Activated naive CD4-positive, alpha-beta T cell treated with anti-CD3 and anti-CD28 coated beads for 36 hours (primary cell): ENCODE results near the gene APBA2. TPM values are rescaled to one million over a fixed set of nuclear protein-coding genes. Genes with fewer than 3 reads are reported as not detected.

ENCODE experiments used
- CTCF ChIA-PET: fragments of 350-600 bp; sonication (Branson Sonifier 250); formaldehyde crosslinking; loops from one replicate; lab custom pipeline; 2021; ENCODE audit warnings: antibody characterized with exemption; lab: Charles Lee
- DNase-seq: peaks from one replicate; pipeline ENCODE4 v3.0.0-alpha.2; 2020
- H3K27ac Mint-ChIP-seq: one replicate; pipeline ENCODE4 v1.8.0; 2021; ENCODE audit warnings: mild to moderate bottlenecking, mixed read lengths
- H3K27me3 Mint-ChIP-seq: one replicate; pipeline ENCODE4 v1.8.0; 2021; ENCODE audit warnings: low read depth, mixed read lengths
- H3K36me3 Mint-ChIP-seq: one replicate; pipeline ENCODE4 v1.8.0; 2021; ENCODE audit warnings: low read depth, mixed read lengths
- H3K4me1 Mint-ChIP-seq: one replicate; pipeline ENCODE4 v1.8.0; 2021; ENCODE audit warnings: low read depth, mixed read lengths
- H3K4me3 Mint-ChIP-seq: one replicate; pipeline ENCODE4 v1.8.0; 2021; ENCODE audit warnings: mild to moderate bottlenecking, moderate library complexity, mixed read lengths
- H3K9me3 Mint-ChIP-seq: one replicate; pipeline ENCODE4 v1.8.0; 2021; ENCODE audit warnings: mixed read lengths
- intact Hi-C: fragments of 100-400 bp; cut with micrococcal nuclease; formaldehyde crosslinking; loops from one replicate; pipeline ENCODE4 v1.15.1; 2023
- total RNA-seq, 2 experiments: library from RNA; stranded (reverse); gene quantifications; one replicate each; pipeline ENCODE4 v1.2.3, GENCODE V29; 2021

The APBA2 gene
- total RNA-seq, 2 experiments from 2014 or later: 16.2 to 18.3 TPM

- no peak overlapping the region for H3K4me3 Mint-ChIP-seq
- peak; percentile 2 for DNase-seq
- no peak overlapping the region for H3K27ac Mint-ChIP-seq
- CTCF ChIA-PET: interaction anchor here (1.8 to 2.3 kb wide), 2 partner anchors 8 to 11 kb away, joined by 5 to 6 read pairs; no protein-coding TSS in a partner anchor
- H3K4me1 Mint-ChIP-seq: peaks cover 39% of the 10 kb centered on the region
- H3K27me3 Mint-ChIP-seq: no peaks in the 10 kb centered on the region
- intact Hi-C loops: no loop called here
- H3K36me3 Mint-ChIP-seq: peaks cover 2% of the 10 kb centered on the region
- no peaks in the 10 kb centered on the region for H3K9me3 Mint-ChIP-seq
These were observed 27.5 kb downstream of the APBA2 start for GRCh38 chr15:28913171-28913765.

- intact Hi-C loops: no loop called here
- Mint-ChIP-seq H3K4me1 (peaks cover 38% of the 10 kb centered on the region), H3K36me3 (peaks cover 2% of the 10 kb centered on the region), H3K27ac (no peak overlapping the region), H3K4me3 (no peak overlapping the region), H3K27me3 (no peaks in the 10 kb centered on the region), H3K9me3 (no peaks in the 10 kb centered on the region)
- CTCF ChIA-PET: interaction anchor here (2.3 kb wide), 1 partner anchor 12 kb away, joined by 5 read pairs; no protein-coding TSS in a partner anchor
- no peak for DNase-seq
These were observed 28.3 kb downstream of the APBA2 start for GRCh38 chr15:28914046-28914445.

DNA sequence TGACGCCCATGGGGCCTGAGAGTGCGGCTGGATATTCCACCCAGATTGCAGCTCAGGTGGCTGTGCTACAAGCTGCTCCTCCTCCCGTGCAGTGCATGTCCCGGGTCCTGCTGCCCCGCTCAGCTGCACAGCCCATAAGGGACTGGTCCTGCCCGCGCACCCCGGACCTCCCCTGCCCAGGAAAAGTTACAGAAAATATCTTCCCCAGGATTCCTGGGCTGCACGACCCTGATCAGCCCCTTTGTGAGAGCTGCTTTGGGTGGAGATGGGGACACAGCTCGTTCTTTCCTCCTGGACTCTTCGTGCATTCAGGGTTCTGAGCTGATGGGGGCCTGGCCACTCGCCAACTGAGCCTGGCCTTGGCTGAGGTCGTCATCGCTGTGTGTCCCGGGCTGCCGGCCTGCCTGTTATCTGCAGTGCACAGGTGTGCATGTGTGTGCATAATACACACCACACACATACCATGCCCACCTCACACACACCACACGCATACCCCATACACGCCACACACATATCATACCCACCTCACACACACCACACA, 28.8 kb downstream of the APBA2 start:
- no peaks in the 10 kb centered on the region for H3K27me3 Mint-ChIP-seq
- DNase-seq: peak; percentile 3
- H3K4me3 Mint-ChIP-seq: no peak overlapping the region
- CTCF ChIA-PET: no interaction called here
- H3K27ac Mint-ChIP-seq: no peak overlapping the region
- intact Hi-C loops: no loop called here
- H3K36me3 Mint-ChIP-seq: no peaks in the 10 kb centered on the region
- peaks cover 38% of the 10 kb centered on the region for H3K4me1 Mint-ChIP-seq
- H3K9me3 Mint-ChIP-seq: no peaks in the 10 kb centered on the region

DNA sequence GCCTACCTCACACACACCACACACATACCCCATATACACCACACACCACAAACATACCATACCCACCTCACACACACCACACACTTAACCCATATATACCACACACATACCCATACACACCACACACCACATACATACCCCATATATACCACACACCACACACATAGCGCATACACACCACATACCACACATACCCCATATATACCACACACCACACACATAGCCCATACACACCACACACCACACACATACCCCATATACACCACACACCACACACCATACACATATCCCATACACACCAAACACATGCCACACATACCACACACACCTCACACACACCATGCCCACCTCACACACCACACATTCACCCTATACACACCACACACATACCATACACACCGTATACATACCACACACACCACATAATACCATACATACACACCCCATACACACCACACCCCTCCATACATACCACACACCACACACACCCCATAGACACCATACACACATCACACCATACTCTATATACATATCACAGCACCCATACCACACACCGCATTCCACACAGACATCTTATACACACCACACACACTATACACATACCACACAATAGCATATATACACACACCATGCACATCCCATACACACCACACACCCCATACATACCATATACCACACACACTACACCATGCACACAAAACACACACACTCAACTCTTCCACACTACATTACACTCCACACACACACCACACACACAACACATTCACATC, 29.5 kb downstream of the APBA2 start:
- Mint-ChIP-seq H3K4me1 (peaks cover 41% of the 10 kb centered on the region), H3K27ac (no peak overlapping the region), H3K27me3 (no peaks in the 10 kb centered on the region), H3K36me3 (no peaks in the 10 kb centered on the region), H3K4me3 (no peak overlapping the region), H3K9me3 (no peaks in the 10 kb centered on the region)
- CTCF ChIA-PET: no interaction called here
- intact Hi-C loops: no loop called here
- peak; percentile 1 for DNase-seq

- CTCF ChIA-PET: no interaction called here
- H3K9me3 Mint-ChIP-seq: no peaks in the 10 kb centered on the region
- no peaks in the 10 kb centered on the region for H3K36me3 Mint-ChIP-seq
- peak; percentile 2 for DNase-seq
- no peaks in the 10 kb centered on the region for H3K27me3 Mint-ChIP-seq
- no peak overlapping the region for H3K4me3 Mint-ChIP-seq
- no peak overlapping the region for H3K27ac Mint-ChIP-seq
- H3K4me1 Mint-ChIP-seq: peaks cover 48% of the 10 kb centered on the region
- intact Hi-C loops: no loop called here
These were observed 30.2 kb downstream of the APBA2 start for GRCh38 chr15:28915935-28916334.

DNA sequence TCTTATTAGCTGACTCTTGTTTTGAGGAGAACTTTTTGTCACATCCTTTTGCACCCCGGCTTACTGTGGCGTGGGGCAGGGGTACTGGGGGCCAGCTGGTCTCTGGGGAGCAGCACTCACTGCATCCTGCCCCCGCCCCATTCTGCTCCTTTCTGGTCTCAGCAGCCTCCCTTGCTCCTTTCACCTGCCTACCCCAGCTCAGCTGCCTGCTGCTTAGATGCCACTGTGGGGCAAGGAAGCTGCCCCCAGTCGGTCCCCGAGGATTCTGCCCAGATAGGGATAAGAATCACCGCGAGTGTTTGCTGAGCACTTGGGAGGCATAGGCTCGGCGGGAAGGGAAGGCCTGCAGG, 32.0 kb downstream of the APBA2 start:
- CTCF ChIA-PET: interaction anchor here (0.9 kb wide), 1 partner anchor 61 kb away, joined by 3 read pairs; no protein-coding TSS in a partner anchor
- Mint-ChIP-seq H3K4me1 (peaks cover 48% of the 10 kb centered on the region), H3K27me3 (no peaks in the 10 kb centered on the region), H3K27ac (no peak overlapping the region), H3K4me3 (no peak overlapping the region), H3K9me3 (no peaks in the 10 kb centered on the region), H3K36me3 (peaks cover 7% of the 10 kb centered on the region)
- peak; percentile 5 for DNase-seq
- intact Hi-C loops: no loop called here

DNA sequence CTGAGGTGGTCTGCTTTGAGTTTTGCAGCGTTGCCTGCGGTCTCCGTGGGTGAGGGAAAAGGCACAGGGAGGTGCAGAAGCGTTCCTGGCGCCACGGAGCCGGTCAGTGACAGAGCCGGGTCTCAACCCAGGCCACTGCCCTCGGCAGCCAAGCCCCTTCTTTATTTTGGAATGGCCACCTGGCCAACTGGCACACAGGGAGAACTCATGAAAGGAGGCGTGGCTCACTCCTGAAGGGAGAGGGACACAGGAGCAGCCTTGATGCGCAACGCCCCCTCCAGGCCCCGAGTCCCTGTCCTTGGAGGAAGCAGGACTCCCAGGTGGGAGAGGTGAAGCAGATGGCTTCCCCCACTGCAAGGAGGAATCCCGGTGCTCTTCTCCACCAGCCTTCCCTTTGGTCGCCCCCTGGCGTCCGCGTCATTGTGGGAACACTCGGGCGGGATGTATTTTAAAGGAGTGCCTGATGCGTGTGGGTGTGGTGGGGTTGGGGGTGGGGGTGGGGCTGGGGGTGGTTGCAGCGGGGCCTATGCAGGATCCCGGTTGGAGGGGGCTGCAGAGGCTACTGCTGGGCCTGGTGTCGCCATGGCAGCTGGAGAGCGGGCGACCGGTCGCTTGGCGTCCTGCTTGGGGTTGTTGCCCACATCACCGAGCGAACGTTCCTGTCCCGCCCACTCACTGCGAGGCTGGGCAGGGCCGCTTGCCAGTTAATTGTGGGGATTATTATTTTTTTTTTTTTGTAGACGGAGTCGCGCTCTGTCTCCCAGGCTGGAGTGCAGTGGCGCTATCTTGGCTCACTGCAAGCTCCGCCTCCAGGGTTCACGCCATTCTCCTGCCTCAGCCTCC, 32.6 kb downstream of the APBA2 start:
- intact Hi-C loops: no loop called here
- peaks cover 53% of the 10 kb centered on the region for H3K4me1 Mint-ChIP-seq
- CTCF ChIA-PET: interaction anchor here (0.9 kb wide), 1 partner anchor 60 kb away, joined by 3 read pairs; no protein-coding TSS in a partner anchor

GRCh38 chr15:28919201-28919635, 33.4 kb downstream of the APBA2 start:
- Mint-ChIP-seq H3K9me3 (no peaks in the 10 kb centered on the region), H3K36me3 (peaks cover 10% of the 10 kb centered on the region), H3K27ac (peak overlapping the region; percentile 33), H3K4me1 (peaks cover 59% of the 10 kb centered on the region), H3K27me3 (no peaks in the 10 kb centered on the region), H3K4me3 (peak overlapping the region; percentile 64)
- CTCF ChIA-PET: interaction anchor here (0.9 to 3.9 kb wide), 3 partner anchors 17 to 55 kb away, joined by 3 to 23 read pairs (median 4); no protein-coding TSS in a partner anchor
- intact Hi-C loops: loop anchor here (1.0 kb wide), 1 partner anchor 28 kb away; no protein-coding TSS in a partner anchor
- DNase-seq: peak; percentile 78

More for the DNA sequence above, 32.6 kb downstream of the APBA2 start:
- Mint-ChIP-seq H3K4me3 (peak overlapping the region; percentile 5), H3K27me3 (no peaks in the 10 kb centered on the region), H3K36me3 (peaks cover 10% of the 10 kb centered on the region), H3K27ac (no peak overlapping the region), H3K9me3 (no peaks in the 10 kb centered on the region)
- DNase-seq: peak; percentile 12

- H3K36me3 Mint-ChIP-seq: peaks cover 11% of the 10 kb centered on the region
- no peak overlapping the region for H3K27ac Mint-ChIP-seq
- peaks cover 66% of the 10 kb centered on the region for H3K4me1 Mint-ChIP-seq
- H3K4me3 Mint-ChIP-seq: peak overlapping the region; percentile 64
- peak; percentile 31 for DNase-seq
- intact Hi-C loops: loop anchor here (1.0 to 5.0 kb wide), 2 partner anchors 29 to 167 kb away; no protein-coding TSS in a partner anchor
- H3K9me3 Mint-ChIP-seq: no peaks in the 10 kb centered on the region
- CTCF ChIA-PET: interaction anchor here (0.6 to 3.9 kb wide), 8 partner anchors 9 to 182 kb away, joined by 3 to 23 read pairs (median 4); no protein-coding TSS in a partner anchor
- H3K27me3 Mint-ChIP-seq: no peaks in the 10 kb centered on the region
These were observed 34.2 kb downstream of the APBA2 start for GRCh38 chr15:28919679-28920655.

- Mint-ChIP-seq H3K4me3 (no peak overlapping the region), H3K27ac (no peak overlapping the region), H3K4me1 (peaks cover 71% of the 10 kb centered on the region), H3K9me3 (no peaks in the 10 kb centered on the region), H3K36me3 (peaks cover 12% of the 10 kb centered on the region), H3K27me3 (no peaks in the 10 kb centered on the region)
- CTCF ChIA-PET: interaction anchor here (0.6 to 3.9 kb wide), 12 partner anchors 9 to 181 kb away, joined by 3 to 23 read pairs (median 4); no protein-coding TSS in a partner anchor
- no peak for DNase-seq
- intact Hi-C loops: loop anchor here (1.0 to 5.0 kb wide), 2 partner anchors 9 to 166 kb away; no protein-coding TSS in a partner anchor
These were observed 35.1 kb downstream of the APBA2 start for GRCh38 chr15:28920781-28921331.
